NCI-H2196 (cell line): ENCODE results near the gene SMC1B.
A peak's percentile ranks its signal among the peaks of the same experiment; 100 is the strongest.
"Not testable (repeated sequence)": the region's sequence is repeated elsewhere in the genome, so short reads cannot be mapped to it uniquely, and the experiment has no call there.

Source experiments
- DNase-seq: peaks from one replicate; lab custom pipeline; 2025; ENCODE audit not compliant: unreplicated experiment; lab: John Stamatoyannopoulos, UW

The SMC1B gene

DNA sequence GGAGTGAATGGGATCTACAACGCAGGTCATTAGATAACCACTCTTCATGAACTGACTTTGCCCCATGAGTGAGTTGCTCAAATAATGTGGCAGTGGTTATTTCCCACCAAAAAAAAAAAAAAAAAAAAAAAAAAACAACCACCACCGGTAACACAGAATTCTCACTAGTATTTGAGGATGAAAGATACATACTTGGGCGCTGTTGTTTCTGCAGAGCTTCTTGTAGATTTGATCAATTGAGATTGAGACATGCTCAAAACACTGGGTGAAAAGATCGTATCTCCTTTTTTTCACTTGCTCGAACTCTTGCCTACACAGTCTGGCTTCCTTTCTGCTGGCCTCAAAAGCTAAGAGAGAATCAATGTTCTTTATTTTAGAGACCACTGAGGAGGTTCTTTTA lies 59.6 kb downstream of the SMC1B start:
- no peak for DNase-seq

DNA sequence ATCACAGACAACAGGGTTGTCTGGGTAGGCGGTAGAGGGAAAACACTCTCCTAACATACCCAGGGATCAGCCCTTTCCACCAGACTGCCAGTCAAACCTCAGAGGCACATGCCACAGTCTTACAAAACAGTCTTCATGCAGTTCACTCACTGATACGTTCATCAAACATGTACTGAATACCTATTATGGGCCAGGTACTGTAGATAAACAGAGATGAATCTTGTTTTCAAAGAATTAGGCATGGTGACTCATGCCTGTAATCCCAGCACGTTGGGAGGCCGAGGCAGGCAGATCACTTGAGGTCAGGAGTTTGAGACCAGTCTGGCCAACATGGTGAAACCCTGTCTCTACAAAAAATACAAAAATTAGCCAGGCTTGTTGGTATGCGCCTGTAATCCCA lies 60.6 kb downstream of the SMC1B start:
- DNase-seq: not testable (repeated sequence)

DNA sequence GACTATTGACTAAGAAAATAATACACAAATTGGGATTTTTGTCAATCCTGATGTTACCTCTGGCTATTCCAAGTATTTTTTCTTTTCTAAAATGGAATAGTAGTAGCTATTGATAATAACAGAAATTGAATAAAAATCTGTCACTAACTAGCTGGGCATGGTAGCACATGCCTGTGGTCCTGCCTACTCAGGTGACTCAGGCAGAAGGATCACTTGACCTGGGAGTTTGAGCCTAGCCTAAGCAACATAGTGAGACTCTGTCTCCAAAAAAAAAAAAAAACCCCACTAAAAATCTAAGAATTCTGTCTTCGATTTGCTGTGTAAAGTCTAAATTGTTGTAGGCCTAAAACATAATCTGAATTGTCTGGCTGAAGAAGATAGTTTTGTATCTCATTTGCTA lies 61.4 kb downstream of the SMC1B start:
- DNase-seq: no peak

DNA sequence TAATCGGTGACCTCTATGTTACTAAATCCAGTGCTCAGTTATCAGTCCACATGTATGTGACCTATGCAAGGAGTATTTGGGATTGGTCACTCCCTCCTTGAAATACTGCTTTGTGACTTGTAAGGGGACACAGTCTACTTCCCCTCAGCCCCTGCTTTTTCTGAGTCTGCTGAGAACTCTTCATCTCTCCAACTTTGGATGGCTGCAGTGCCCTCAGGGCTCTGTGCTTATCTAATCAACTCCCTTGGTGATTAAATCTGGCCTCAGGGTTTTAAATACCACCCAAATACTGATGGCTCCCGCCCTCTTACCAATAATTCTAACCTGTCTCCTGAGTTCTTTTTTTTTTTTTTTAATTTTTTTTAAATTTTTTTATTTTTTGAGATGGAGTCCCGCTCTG lies 63.5 kb downstream of the SMC1B start:
- no peak for DNase-seq

DNA sequence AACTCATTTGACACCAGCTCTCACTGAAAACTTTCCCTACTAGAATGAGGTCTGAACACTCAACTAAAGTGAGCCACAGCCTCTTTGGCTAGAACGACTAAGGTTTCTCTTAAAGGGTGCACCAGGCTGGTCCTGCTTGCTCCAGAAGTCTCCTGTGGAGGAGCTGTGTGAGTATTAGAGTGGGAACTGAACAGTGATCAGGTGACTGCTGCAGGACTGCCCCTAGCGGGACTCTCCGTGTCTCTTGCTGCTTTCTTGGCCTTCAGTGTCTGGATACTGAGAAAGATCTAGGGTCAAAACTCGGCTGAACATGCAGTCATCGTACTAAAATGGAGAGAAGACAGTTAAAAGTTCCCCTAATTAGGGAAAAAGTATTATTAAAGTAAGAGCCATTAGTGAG lies 69.1 kb downstream of the SMC1B start:
- no peak for DNase-seq

DNA sequence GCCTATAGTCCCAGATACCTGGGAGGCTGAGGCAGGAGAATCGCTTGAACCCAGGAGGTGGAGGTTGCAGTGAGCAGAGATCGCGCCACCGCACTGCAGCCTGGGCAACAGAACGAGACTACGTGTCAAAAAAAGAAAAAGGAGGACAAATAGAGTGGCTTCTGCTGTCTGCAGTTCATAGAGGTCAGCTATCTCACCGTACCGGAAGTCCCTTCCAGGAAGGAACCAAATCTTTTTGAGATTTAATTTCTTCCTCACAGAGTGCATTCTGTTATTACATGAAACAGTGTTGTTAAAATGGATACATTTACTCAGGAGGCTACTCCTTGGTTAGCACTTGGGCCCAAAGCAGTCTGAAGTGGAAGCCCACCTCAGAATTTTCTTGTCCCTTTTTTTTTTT lies 70.3 kb downstream of the SMC1B start:
- DNase-seq: no peak

DNA sequence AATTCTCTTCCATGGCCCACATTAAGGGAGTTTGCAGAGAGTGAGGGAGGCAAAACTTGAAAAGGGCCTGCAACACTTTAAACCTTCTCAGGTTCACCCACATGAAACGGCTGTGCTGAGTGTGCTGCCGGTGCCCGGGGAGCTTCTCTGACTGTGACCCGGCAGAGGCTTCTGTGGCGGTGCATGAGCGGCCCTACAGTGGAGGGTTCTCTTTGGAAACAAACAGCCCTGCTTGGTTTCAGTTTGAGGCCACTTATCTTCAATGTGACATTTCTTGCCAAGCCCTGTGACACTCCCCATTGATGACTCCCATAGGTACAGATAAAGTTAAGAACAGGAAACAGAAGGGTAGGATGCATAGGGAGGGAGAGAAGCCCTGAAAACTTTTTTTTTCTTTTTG lies 71.9 kb downstream of the SMC1B start:
- no peak for DNase-seq

DNA sequence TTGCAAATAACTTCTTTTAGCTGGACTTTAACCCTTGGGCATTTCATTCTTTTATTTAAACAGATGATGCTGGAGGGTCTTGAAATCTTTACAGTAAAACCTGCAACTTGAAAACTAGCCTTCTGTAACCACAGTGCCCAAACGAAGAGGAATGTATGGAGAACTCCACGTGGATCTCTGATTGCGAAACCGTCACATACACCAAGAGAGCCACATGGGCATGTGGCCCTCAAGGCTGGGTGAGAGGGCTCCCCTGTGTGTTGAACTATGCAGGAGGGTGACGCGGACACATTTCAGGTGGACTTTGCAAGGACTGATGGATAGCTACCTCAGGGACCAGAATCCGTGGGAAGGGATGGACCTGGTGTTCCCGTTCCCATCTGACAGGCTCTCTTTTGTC lies 73.1 kb downstream of the SMC1B start:
- no peak for DNase-seq

DNA sequence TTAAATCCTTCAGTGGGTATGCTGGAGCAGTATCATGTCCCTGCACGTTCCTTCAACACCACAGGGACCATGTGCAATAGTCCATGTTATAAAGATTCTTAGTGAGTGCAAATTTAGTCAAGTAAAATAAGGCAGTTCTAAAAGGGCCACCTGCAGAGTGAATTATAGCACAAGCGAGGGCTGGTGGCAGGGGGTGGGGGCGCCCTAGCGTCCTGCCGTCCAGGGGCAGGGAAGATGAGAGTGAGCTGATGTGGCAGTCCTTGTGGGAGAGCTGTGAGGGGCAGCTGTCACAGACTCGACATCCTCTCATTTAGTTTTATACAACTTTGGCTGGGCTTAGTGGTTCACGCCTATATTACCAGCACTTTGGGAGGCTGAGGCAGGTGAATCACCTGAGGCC lies 74.6 kb downstream of the SMC1B start:
- DNase-seq: no peak

DNA sequence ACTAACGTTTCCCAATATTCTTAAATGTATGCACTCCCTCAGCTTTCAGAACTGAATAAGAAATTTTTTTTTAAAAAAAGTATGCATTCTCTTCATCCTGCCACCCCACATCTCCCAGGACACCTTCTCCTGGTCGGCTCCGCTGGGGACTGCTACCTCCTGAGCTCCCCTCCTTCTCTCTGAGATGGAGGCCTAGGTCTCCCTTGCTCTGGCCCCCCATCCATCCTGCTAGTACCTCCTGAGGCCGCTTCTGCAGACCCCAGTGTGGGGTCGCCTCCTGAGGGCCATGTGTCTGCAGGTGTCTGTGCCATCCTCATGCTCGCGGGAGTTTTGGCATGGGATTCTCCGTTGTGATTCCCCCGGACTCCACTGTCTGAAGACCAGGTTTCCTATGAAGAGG lies 75.9 kb downstream of the SMC1B start:
- DNase-seq: no peak

DNA sequence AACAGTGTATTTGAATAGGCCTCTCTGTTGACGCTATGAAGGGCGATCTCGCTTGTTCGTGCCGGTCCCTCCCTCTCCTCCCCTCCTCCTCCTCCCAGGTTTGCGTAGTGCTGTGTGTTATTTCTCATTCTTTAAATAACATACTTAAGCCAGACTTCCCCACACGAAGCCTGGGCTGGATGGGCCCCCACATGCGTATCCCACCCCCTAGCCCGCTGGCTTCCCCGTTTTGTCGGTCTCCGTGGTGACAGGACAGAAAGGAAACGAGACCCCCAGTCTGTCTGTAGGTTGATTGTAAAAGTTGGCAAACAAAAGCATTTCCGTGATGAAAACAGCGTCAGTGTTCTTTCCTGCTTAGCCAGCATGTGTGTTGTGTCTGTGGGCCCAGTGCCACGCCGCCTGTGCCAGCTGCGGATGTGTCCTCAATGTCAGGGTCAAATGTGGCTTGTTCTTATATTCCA lies 76.4 kb downstream of the SMC1B start:
- peak; percentile 78 for DNase-seq

DNA sequence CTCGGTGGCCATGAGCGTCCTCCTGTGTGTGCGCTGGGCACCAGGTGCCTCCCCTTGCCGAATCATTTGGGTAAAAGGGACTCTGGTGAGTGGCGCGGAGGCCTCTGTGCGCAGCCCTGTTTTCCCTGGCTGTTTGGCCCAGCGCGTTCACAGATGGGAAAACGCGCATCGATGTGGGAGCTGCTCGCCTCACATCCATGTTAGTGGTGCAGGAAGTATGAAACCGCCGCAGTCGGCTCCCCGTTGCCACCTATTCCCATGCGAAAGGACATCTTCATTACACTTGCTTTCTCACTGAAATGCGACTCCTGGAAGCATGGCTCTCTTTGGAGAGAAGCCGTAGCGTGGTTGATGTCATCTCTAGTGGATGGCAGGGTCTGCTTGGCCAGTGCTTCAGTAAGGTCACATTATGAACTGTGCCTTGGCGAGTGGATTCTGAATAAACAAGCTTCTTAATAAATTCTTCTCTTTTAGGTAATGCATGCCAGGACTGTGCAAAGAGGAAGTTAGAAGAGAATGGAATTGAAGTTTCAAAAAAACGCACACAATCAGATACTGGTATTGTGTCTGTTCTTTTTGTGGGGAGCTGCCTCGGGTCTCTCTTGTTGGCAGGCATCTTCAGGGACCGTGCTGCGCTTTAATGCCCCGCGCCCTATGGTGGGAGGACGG lies 77.4 kb downstream of the SMC1B start:
- no peak for DNase-seq

DNA sequence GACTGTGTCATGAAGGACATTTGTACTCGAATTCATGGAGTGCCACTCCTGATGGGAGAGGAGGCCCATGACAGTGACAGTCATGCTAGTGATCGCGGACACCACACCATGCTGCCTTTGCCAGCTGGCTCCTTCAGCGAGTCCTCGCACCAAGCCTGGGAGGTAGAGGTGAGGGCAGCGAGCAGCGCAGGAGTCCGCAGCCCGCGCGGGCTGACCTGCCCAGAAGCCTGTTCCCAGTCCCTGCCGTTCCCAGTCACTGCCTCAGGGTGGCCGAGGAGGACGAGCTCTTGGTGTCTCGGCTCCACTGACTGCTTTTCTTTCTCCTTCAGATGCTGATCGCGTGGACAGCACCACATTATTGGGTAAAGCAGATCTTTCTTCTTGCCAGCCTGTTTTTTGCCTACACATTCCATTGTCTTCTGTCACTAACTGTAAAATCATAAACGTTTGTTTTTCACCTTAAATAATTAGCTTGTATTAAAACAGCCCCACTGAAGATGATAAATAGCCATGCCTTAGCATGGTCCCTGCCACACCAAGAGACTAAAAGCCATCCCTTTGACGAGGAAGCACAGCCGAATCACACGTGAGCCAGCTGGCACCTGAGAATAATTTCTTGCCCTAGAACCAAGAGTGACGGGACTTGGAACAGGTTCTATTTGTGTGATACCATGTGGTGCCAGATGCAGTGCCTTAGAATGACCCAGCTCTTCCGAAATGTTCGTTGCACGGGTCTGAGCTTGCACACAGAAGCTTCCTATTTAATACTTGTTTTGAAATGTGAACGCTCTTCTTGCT lies 78.2 kb downstream of the SMC1B start:
- peak; percentile 15 for DNase-seq

DNA sequence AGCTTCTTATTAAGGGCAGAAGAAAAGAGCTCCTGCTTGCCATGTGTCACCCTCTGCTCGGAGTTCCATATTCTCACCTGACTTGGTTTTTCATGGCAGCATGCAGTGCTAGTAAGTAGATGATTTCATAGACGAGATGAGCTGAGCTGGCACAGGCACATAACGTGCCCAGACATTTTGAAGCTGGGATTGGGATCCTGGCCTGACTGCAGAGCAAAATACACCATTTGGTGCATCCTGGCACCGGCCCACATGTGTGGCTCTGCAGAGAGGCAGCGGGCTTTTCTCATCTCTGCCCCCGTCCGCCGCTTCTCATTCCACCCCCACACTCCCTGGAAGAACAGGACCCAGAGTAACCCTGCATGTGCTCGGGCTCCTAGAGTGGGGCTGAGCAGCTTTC lies 78.9 kb downstream of the SMC1B start:
- DNase-seq: no peak

DNA sequence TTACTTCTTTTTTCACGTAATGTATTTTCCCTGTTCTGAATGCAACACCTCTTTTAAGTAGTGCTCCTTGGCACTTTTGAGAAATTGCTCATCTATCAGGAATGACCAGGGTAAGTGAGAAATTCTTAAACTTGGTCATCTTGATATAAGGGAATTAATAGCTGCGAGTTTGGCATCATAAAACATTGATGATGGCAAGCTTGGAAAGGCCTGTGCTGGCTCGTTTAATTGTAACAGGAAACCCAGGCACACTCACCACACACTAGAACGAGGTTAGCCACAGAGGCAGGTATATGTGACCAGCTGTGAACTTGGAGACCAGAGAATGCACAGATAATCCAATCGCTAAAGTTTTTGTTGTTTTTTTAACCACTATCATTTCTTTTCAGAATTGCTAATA lies 79.3 kb downstream of the SMC1B start:
- peak; percentile 34 for DNase-seq

DNA sequence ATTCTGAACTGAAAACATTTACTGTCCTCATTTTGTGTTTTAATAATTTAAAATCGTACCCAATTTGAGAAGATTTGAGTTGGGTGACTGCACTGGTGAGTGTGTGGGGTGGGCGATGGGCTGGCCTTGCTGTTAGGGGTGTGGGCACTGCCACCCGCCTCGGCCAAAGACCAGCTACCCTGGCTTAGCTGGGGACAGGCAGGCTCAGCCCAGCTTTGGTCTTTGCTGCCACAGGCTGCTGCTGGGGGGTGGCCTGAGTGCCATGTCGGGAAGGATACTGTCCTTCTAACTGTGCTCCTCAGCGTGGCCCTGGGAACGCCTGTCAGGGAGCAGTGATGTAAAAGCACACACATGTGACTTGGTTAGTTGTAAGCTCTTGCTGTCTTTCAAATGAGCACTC lies 81.4 kb downstream of the SMC1B start:
- DNase-seq: no peak

DNA sequence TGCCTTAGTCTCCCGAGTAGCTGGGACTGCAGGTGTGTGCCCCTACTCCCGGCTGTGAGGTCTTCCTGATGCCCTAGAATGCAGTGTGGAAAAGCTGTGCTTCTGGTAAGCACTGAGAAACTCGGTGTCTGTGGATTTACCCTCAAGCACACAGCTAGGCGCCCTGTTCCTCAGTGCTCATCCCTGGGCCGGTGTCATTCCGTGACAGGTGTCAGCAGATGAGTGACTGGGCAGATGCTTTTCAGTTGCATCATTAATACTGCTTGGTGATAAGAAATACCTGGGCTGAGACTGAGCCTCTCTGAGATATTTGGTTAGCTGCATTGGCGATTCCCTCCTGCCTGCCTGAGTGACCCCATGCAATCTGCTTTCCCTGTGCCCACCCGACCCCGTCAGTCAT lies 81.9 kb downstream of the SMC1B start:
- no peak for DNase-seq

DNA sequence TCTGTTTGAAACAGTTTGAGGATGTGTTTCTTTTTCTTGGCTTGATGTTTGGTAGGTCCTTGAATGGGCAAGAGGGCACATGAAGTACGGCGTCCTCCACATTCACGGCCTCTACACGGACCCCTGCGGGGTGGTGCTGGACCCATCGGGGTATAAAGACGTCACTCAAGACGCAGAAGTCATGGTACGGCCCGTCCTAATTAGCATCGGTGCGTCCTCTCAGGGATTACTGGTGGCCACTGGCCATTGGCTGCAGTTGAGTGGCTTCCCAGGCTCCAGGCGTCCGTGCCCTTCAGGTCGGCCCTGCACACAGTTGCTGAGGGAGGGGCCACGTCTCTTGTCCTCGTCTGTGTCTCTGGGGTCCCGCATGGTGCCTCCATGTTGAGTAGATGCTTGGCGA lies 82.9 kb downstream of the SMC1B start:
- DNase-seq: no peak

DNA sequence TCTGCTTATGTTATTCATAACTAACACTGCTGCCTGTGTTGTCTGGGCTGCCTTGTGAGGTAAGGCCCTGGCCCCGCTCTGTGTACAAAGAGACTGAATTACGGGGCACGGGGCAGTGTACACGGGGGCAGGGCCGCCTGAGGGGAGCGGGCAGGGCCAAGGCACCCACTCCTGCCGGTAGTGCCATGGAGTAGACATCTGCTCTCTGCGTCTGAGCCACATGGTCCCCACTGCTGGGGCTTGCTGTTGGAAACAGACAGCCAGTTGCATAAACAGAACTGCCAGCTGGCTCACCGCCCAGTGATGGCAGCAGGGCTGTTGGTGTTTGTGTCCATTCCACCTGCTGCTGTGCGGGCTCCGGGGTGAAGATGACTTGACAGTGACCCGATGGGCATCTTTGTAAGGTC lies 83.9 kb downstream of the SMC1B start:
- DNase-seq: peak; percentile 89

DNA sequence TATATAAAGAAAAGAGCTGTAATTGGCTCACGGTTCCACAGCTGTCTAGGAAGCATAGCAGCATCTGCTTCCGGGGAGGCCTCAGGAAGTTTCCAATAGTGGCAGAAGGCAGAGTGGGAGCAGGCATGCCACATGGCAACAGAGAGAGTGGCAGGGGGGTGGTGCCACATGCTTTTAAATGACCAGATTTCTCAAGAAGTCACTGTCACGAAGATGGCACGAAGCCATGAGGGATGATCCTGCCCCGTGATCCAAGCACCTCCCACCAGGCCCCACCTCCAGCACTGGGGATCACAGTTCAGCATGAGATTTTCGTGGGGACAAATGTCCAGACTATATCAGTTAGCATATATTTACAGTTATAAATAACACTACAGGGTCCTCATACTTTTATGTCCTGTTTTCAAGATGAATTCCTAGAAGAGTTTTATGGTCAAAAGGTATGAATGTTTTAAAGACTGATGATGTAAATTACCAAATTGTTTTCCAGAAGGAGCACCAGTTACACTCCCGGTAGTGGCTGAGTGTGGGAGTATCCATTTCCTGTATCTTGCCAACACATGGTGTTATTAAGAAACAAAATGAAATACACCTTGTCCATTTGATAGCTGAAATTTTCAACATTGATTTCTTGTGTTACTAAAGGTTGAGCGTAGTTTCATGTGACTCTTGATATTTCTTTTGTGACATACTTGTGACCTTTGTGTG lies 84.4 kb downstream of the SMC1B start:
- DNase-seq: peak; percentile 61

DNA sequence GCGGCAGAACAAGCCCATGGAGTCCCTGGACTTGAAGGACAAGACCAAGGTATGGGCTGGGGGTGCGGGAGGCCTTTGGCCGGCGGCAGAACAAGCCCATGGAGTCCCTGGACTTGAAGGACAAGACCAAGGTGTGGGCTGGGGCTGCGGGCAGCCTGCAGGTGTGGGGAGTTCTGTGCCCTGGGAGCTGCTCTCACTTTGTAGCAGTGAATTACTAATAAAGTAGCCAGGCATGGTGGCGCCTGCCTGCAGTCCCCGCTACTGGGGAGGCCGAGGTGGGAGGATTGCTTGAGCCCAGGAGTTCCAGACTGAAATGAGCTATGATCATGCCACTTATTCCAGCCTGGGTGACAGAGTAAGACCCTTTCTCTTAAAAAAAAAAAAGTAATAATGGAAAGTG lies 85.1 kb downstream of the SMC1B start:
- not testable (repeated sequence) for DNase-seq

DNA sequence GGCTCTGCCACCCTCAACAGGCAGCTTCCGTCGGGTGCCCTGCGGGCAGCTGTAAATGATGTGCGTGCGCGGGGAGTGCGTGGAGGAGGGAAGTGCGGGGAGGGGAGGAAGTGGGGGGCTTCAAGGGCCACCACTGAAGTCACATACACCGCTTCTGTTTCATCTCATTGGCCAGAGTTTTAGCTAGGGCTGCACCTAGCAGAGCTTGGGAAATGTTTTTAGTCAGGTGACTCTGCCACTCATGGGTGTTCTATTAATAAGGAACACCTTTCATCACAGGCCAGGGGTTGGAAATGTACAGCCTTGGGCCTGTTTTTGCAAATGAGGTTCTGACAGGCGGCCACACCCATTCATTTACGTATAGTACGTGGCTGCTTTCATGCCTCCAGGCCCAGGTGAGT lies 89.1 kb downstream of the SMC1B start:
- no peak for DNase-seq
